Endothelial cell of umbilical vein (primary cell): ENCODE measurements around the gene CUL7.

Experiments
- EZH2 ChIP-seq: IDR thresholded peaks from 2 replicates; pipeline ENCODE4 v1.6.1; 2012; ENCODE audit warnings: borderline replicate concordance, low read depth, mild to moderate bottlenecking, moderate library complexity, low read length, inconsistent platforms; ENCODE audit not compliant: severe bottlenecking
- POLR2AphosphoS5 ChIP-seq: IDR thresholded peaks from 2 replicates; pipeline ENCODE4 v1.6.1; 2012; ENCODE audit warnings: low read depth, mild to moderate bottlenecking, control low read depth, low read length, moderate library complexity; ENCODE audit not compliant: insufficient read depth
- TF ChIP-seq, protein P1 (sequence below), 2 donors: IDR thresholded peaks; 1 replicate in 1 of 2; 2 replicates in 1 of 2; pipeline ENCODE4 v1.5.1; 2011; ENCODE audit warnings: low read length in 2 of 2, mild to moderate bottlenecking in 2 of 2, moderate library complexity in 2 of 2, control low read depth in 1 of 2, inconsistent platforms in 1 of 2, low read depth in 1 of 2; ENCODE audit not compliant: insufficient read depth in 1 of 2; ENCODE audit errors: extremely low read depth in 1 of 2

- TF ChIP-seq, protein P1, sequence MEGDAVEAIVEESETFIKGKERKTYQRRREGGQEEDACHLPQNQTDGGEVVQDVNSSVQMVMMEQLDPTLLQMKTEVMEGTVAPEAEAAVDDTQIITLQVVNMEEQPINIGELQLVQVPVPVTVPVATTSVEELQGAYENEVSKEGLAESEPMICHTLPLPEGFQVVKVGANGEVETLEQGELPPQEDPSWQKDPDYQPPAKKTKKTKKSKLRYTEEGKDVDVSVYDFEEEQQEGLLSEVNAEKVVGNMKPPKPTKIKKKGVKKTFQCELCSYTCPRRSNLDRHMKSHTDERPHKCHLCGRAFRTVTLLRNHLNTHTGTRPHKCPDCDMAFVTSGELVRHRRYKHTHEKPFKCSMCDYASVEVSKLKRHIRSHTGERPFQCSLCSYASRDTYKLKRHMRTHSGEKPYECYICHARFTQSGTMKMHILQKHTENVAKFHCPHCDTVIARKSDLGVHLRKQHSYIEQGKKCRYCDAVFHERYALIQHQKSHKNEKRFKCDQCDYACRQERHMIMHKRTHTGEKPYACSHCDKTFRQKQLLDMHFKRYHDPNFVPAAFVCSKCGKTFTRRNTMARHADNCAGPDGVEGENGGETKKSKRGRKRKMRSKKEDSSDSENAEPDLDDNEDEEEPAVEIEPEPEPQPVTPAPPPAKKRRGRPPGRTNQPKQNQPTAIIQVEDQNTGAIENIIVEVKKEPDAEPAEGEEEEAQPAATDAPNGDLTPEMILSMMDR (IDR thresholded peaks at IDR 0.05; ENCODE audit: extremely low read depth in 1 of 2, insufficient read depth in 1 of 2, low read depth in 1 of 2, low read length in 2 of 2): no peak
- TF ChIP-seq EZH2: no peak
- no peak for TF ChIP-seq POLR2AphosphoS5
Observed at GRCh38 chr6:43033496-43034189, 20.0 kb downstream of the CUL7 start.
